Heart right ventricle (tissue), 16 donors: Measurements from ENCODE around the gene DUSP22. TPM values are rescaled to one million over a fixed set of nuclear protein-coding genes. Genes with fewer than 3 reads are reported as not detected.
A peak's percentile ranks its signal among the peaks of the same experiment; 100 is the strongest.

ENCODE experiments used
- ATAC-seq, 8 donors: fragments of 200-7000 bp; cut with Tn5 transposase; one replicate each; pipeline ENCODE4 v1.9.1; 2020; ENCODE audit warnings: mild to moderate bottlenecking in 8 of 8, moderate library complexity in 8 of 8, moderate number of reproducible peaks in 1 of 8
- DNase-seq, 2 donors: peaks; one replicate each; pipeline ENCODE4 v3.0.0-alpha.2; 2020
- H3K27ac ChIP-seq, 10 donors: fragments of 200-600 bp; sonication (generic) in 2 of 10; one replicate each; pipeline versions ENCODE4 v1.5.0 to v1.8.0; 2020 to 2022; ENCODE audit warnings: mild to moderate bottlenecking in 3 of 10
- H3K27me3 ChIP-seq, 7 donors: fragments of 200-600 bp; one replicate each; pipeline ENCODE4 v1.8.0; 2021 to 2022; ENCODE audit warnings: mild to moderate bottlenecking in 2 of 7
- H3K36me3 ChIP-seq, 9 donors: fragments of 200-600 bp; sonication (generic) in 1 of 9; one replicate each; pipeline versions ENCODE4 v1.5.0 to v1.8.0; 2020 to 2022; ENCODE audit warnings: mild to moderate bottlenecking in 2 of 9
- H3K4me1 ChIP-seq, 9 donors: fragments of 200-600 bp; sonication (generic) in 1 of 9; one replicate each; pipeline versions ENCODE4 v1.5.0 to v1.8.0; 2020 to 2022; ENCODE audit warnings: mild to moderate bottlenecking in 4 of 9
- H3K4me3 ChIP-seq, 10 donors: fragments of 200-600 bp; sonication (generic) in 2 of 10; one replicate each; pipeline versions ENCODE4 v1.5.0 to v1.8.0; 2020 to 2022; ENCODE audit warnings: mild to moderate bottlenecking in 7 of 10, moderate library complexity in 2 of 10
- H3K9me3 ChIP-seq, 11 donors: fragments of 200-600 bp in 10 of 11; sonication (generic) in 2 of 11; one replicate each; pipeline versions ENCODE4 v1.5.0 to v1.8.0; 2013 to 2022; ENCODE audit warnings: mild to moderate bottlenecking in 2 of 11, control low read depth in 1 of 11, moderate library complexity in 1 of 11
- WGBS, 2 donors: extraction: QIAGEN DNeasy Blood & Tissue Kit; methylation state at CpG; one replicate each; pipeline ENCODE4 v1.1.7; 2013; ENCODE audit warnings: inconsistent platforms in 1 of 2; 5-methylcytosine and 5-hydroxymethylcytosine counted together
- intact Hi-C, 10 donors: fragments of 100-400 bp; cut with DNase I; formaldehyde crosslinking; loops; one replicate each; pipeline versions ENCODE4 v1.11.1 to v1.14.2; 2022
- polyA plus RNA-seq, 2 donors: library from polyadenylated mRNA; stranded (reverse); fragments of 200-250 nt; gene quantifications; one replicate each; pipeline ENCODE4 v1.2.3, GENCODE V29; 2013
- total RNA-seq, 10 donors: library from RNA; stranded (reverse); fragmentation: NEBNext Ultra II Directional in 3 of 10; extraction: Animal tissue kit (Norgen Biotek cat#: 25700) in 3 of 10; gene quantifications; one replicate each; pipeline versions ENCODE4 v1.2.1 to v1.2.4, GENCODE V29; 2021 to 2023
- TF ChIP-seq, protein P1 (sequence below), 9 donors: fragments of 200-600 bp; sonication (generic) in 2 of 9; IDR thresholded peaks; one replicate each; pipeline versions ENCODE4 v1.5.0 to v1.8.0; 2021 to 2022; ENCODE audit warnings: antibody characterized with exemption in 9 of 9, mild to moderate bottlenecking in 5 of 9, moderate library complexity in 1 of 9
- donor health status: Arrhythmogenic right ventricular cardiomyopathy.
- donor health status: ischemic (EF 13 %, LVEDD 7.1; RV severe dilation, severe dysfunction).
- donor health status: healthy with polysubstance abuse.
- donor health status: DM: no; HTN: yes; CAD: no.
- donor health status: DM: no; HTN: no; CAD: no.
- donor health status: ischemic (EF 25% LVEDD 6.9; RV normal size, moderate dysfunction).
- donor health status: ischemic (EF 25% LVEDD 5.7; RV mildly dilated, moderate dysfunction).
- donor health status: healthy.
- donor health status: DM: yes; HTN: yes; CAD: no.
- donor health status: Ischemic cardiomyopathy.
- donor health status: ischemic (EF 35%, LVEDD 5.7; RV mildly dilated, moderate dysfunction).
- donor health status: nonischemic (EF 11% LVEDD 7.7; RV severe dilation, severe dysfunction).
- donor health status: DM: yes; HTN: yes; CAD: no.
- donor health status: PGD.
- donor health status: ischemic (EF 29% LVEDD 5.4; RV normal size, mild dysfunction).
- donor health status: nonischemic (EF 23%, LVEDD 6.1; RV moderate dilation, normal function).

Gene DUSP22
- total and polyA plus RNA-seq, 12 donors, result 32.0 to 70.4 (median 51.9) TPM

DNA sequence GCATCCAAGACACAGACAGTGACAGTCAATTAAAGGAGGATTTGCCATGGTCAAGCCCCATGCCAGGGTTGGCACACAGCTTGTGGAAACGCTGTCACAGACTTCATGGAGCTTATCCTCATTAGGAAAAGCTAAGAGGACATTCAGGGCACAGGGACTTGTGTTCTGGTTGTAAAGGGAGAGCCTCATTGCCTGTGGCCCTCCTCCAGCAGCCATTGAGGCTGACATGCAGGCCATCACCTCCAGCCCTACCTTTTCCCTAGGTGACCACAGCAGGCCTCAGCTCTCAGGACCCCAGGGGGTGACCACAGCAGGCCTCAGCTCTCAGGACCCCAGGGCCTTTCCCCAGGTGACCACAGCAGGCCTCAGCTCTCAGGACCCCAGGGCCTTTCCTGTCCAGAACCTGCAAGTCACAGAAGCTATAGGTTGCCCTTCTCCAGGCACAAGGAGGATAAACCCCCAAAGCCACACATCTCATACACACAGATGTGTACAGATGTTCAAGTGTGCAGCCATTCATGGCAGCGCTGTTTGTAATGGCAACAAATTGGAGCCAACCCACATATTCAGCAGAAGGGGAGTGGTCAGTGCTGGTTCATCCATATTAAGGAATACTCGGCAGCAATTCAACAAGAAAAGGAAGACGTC, 26.1 kb downstream of the DUSP22 start:
- WGBS, 2 donors, result 77 to 78% methylated on average over 4 of the region's 4 CpGs
- Histone ChIP-seq H3K4me1 (peaks cover 0 to 45% (median 10%) of the 10 kb centered on the region in 9 donors), H3K27me3 (no peaks in the 10 kb centered on the region), H3K27ac (no peak overlapping the region), H3K36me3 (no peaks in the 10 kb centered on the region), H3K4me3 (no peak overlapping the region), H3K9me3 (no peaks in the 10 kb centered on the region)
- DNase-seq (no peak), ATAC-seq (no peak)
- TF ChIP-seq, protein P1, sequence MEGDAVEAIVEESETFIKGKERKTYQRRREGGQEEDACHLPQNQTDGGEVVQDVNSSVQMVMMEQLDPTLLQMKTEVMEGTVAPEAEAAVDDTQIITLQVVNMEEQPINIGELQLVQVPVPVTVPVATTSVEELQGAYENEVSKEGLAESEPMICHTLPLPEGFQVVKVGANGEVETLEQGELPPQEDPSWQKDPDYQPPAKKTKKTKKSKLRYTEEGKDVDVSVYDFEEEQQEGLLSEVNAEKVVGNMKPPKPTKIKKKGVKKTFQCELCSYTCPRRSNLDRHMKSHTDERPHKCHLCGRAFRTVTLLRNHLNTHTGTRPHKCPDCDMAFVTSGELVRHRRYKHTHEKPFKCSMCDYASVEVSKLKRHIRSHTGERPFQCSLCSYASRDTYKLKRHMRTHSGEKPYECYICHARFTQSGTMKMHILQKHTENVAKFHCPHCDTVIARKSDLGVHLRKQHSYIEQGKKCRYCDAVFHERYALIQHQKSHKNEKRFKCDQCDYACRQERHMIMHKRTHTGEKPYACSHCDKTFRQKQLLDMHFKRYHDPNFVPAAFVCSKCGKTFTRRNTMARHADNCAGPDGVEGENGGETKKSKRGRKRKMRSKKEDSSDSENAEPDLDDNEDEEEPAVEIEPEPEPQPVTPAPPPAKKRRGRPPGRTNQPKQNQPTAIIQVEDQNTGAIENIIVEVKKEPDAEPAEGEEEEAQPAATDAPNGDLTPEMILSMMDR (IDR thresholded peaks at IDR 0.05), result no peak
- intact Hi-C loops, result no loop called here

DNA sequence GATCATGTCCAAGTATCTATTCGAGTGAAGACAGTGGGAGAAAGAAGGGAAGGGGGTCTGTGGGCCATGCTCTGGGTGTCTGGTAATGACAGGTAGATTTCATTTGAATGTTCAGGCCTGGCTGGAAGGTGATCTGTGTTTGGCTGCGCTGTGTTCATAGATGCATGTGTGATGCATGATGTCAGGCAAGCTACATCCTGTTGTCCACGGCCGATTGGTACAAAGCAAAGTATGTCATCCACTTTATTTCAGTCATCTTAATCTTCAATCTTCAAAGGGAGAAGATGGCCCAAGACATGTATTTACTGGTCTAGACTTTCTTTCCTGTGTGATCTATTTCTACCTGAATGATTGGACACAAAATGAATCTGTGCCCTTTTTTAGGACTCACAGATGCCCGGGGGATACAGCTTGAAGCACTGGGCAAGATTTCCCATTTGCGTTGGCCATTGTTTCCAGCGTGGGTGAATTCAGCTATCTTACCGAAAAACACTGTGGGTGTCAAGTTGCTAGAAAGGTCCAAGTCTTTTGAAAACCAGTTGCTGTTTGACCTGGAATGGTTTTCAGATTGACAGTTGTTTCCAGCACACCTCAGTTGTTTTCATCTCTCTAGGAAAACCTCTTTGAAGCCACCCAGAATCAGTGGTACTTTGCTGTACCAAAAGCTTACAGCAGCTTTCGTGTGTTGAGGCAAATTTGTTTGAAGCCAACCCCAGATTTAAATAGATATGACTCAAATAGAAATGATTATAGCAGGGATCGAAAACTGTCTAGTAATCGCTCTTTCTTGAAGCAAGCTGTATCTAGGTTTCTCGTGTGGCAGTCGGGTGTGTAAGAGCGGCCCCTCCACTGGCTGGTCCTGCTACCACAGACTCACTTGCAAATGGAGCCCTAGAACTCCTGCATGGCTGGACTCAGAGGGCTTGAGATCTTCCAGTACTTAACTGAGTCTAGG, 27.2 kb downstream of the DUSP22 start:
- TF ChIP-seq, protein P1 (IDR thresholded peaks at IDR 0.05), result no peak
- ATAC-seq (no peak), DNase-seq (no peak)
- intact Hi-C loops, result no loop called here
- H3K9me3 ChIP-seq, result no peaks in the 10 kb centered on the region
- H3K36me3 ChIP-seq, result no peaks in the 10 kb centered on the region
- no peak overlapping the region for H3K27ac ChIP-seq
- no peaks in the 10 kb centered on the region for H3K27me3 ChIP-seq
- WGBS, 2 donors, result 85 to 88% methylated on average over 14 of the region's 14 CpGs
- H3K4me3 ChIP-seq, result no peak overlapping the region
- H3K4me1 ChIP-seq, result peaks cover 0 to 48% (median 20%) of the 10 kb centered on the region in 9 donors

DNA sequence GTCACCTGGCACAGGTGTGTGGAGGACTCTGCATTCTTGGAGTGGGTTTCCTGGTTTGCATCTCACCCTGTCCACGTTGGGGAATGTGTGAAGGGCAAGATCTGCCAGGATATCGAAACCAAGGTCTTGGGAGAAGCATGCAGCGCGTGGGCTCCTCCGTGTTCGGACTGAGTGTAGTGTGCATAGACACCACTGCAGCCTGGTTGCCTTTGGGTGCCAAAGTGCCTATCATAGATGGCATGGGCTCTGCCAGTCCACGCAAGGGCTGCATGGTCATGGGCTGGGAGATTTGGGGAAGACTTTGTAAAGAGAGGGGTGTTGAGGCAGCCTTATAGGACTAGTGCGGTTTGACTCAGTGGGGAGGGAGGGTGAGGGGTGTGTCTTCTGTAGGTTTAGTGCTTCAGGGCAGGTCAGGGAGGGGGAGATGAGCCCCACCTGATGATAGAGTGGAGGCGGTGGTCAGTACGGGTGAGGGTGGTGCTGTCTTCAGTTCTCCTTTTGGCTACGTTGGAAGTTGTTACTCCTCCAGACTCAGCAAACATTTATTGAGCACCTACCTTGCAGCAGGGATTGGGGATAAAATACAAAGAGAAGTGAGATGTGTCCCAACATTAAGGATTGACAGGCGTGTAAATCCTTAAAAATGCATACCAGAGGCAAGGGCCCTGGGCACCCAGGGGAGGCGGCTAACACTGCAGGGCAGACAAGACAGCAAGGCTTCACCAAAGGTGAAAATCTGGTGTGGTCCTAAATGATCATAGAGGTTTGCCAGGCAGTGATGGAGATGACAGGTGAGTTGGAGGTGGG, 28.3 kb downstream of the DUSP22 start:
- TF ChIP-seq, protein P1 (IDR thresholded peaks at IDR 0.05), result no peak
- DNase-seq (no peak), ATAC-seq (no peak)
- 89 to 90% methylated on average over 13 of the region's 13 CpGs for WGBS, 2 donors
- H3K27ac ChIP-seq, result peak overlapping the region in 1 of 10 donors; percentile 27
- H3K36me3 ChIP-seq, result no peaks in the 10 kb centered on the region
- peaks cover 0 to 51% (median 20%) of the 10 kb centered on the region in 9 donors for H3K4me1 ChIP-seq
- H3K4me3 ChIP-seq, result no peak overlapping the region
- no peaks in the 10 kb centered on the region for H3K9me3 ChIP-seq
- no peaks in the 10 kb centered on the region for H3K27me3 ChIP-seq
- intact Hi-C loops, result no loop called here

DNA sequence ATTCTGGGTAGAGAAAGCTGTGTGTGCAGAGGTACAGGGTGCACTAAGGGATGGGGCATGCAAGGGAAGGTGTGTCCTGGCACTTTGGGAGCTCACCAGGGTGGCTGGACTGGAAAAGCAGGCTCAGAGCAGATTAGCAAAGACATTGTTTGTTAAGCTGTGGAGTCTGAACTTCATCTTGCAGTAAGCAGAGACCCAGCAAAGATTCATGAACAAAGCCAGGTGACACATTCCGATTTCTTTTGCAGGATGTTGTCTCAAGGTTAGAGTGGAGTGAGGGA, 28.8 kb downstream of the DUSP22 start:
- Histone ChIP-seq H3K4me1 (peaks cover 0 to 49% (median 19%) of the 10 kb centered on the region in 9 donors), H3K27me3 (no peaks in the 10 kb centered on the region), H3K9me3 (no peaks in the 10 kb centered on the region), H3K4me3 (no peak overlapping the region), H3K36me3 (no peaks in the 10 kb centered on the region), H3K27ac (peak overlapping the region in 1 of 10 donors; percentile 27)
- 81 to 93% methylated on average over 1 of the region's 1 CpG for WGBS, 2 donors
- no peak for ATAC-seq
- no peak for DNase-seq
- intact Hi-C loops, result no loop called here
- TF ChIP-seq, protein P1 (IDR thresholded peaks at IDR 0.05), result no peak
